Measurements from ENCODE around the gene RPRD2. TPM values are rescaled to one million over a fixed set of nuclear protein-coding genes. Genes with fewer than 3 reads are reported as not detected.

Gene RPRD2
- total RNA-seq = 5.0 and 6.5 TPM in 2 replicates

GRCh38 chr1:150363426-150364230 lies at the start of gene RPRD2:
RPRD2 (plus strand) TSS chr1:150364147; CDS start chr1:150364715, 568 bp downstream.

GRCh38 chr1:150486966-150487762 lies 123.2 kb downstream of the RPRD2 start, which contains the start of gene TARS2:
TARS2 (plus strand) TSS chr1:150487419; CDS start chr1:150487451, 32 bp downstream.

DNA sequence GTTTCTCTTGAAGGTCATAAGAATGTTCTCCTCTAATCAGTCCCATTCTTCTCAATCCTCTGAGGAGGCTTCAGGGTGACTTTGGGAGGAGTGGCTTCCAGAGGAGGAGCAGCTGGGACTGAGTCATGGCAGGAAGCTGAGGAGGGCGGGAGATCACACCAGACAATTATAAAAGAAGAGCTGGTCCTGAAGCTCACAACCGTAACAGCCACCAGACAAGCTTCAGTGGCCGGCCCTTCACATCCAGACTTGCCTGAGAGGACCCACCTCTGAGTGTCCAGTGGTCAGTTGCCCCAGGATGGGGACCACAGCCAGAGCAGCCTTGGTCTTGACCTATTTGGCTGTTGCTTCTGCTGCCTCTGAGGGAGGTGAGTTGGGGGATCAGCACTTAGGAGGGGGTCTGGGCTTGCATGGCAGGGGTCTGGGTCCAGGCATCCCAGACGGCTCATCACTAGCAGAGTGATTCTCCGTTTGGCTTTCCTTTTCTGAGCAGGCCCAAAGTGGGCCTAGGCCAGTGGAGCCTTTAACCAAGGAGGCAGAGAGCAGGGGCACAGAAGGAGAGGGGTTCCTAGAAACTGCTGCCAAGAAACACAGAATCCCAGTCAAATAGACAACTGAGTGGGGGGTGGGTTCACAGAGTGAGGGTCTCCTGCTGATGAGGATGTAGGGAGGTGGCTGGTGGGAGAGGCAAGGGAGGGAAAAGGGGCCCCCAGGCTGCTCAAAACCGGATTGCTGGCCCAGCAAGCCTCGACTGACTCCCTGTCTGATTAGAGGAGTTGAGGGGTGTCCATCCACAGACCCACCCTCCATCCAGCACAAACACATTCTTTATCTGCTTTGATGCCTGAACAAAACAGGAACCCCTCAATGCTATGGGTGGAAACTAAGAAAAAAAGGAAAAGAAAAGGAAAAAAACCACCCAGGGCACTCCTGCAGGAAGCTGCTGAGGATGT lies 144.2 kb downstream of the RPRD2 start, which contains the start of gene ECM1:
TSS of gene ECM1 (plus strand) at position 198 of the 953 bp plus-strand sequence. CDS start at position 299, 101 bp downstream.

GRCh38 chr1:150515328-150516049 lies 151.5 kb downstream of the RPRD2 start, which contains the start of gene FALEC:
FALEC (plus strand) TSS chr1:150515752.

Other genes with a start within 250 kb of the RPRD2 start
- 24.9 and 45.4 TPM in 2 replicates for gene PLEKHO1, start 214.2 kb upstream of the RPRD2 start, total RNA-seq
- gene ANP32E, start 128.0 kb upstream of the RPRD2 start, total RNA-seq = 30.2 and 62.3 TPM in 2 replicates
- gene CA14, start 106.4 kb upstream of the RPRD2 start, total RNA-seq = not detected in 2 replicates
- 88.6 and 89.9 TPM in 2 replicates for gene APH1A, start 95.1 kb upstream of the RPRD2 start, total RNA-seq
- 39.7 and 98.1 TPM in 2 replicates for gene C1orf54, start 91.4 kb upstream of the RPRD2 start, total RNA-seq
- 4.8 and 5.9 TPM in 2 replicates for gene CIART, start 81.6 kb upstream of the RPRD2 start, total RNA-seq
- 42.0 and 47.2 TPM in 2 replicates for gene MRPS21, start 70.3 kb upstream of the RPRD2 start, total RNA-seq
- 37.2 and 45.6 TPM in 2 replicates for gene PRPF3, start 42.6 kb upstream of the RPRD2 start, total RNA-seq
- 14.1 and 18.8 TPM in 2 replicates for gene TARS2, start 123.3 kb downstream of the RPRD2 start, total RNA-seq
- 8.2 and 13.8 TPM in 2 replicates for gene ECM1, start 144.0 kb downstream of the RPRD2 start, total RNA-seq
- 0.28 TPM in 1 of 2 replicates, not detected in the other for gene FALEC, start 151.6 kb downstream of the RPRD2 start, total RNA-seq
- gene ADAMTSL4, start 185.3 kb downstream of the RPRD2 start, total RNA-seq = 0.77 and 4.2 TPM in 2 replicates
- gene MCL1, start 215.5 kb downstream of the RPRD2 start, total RNA-seq = 260 and 397 TPM in 2 replicates